GM08714 (cell line): ENCODE measurements around the gene ARID1B.

Experiments used
- H3K4me3 ChIP-seq: fragments of 200-500 bp; sonication (Bioruptor generic); 2 replicates; pipeline ENCODE4 v1.5.1; 2014; ENCODE audit warnings: mild to moderate bottlenecking, low read length, inconsistent platforms
- ZNF274 ChIP-seq: IDR thresholded peaks from 2 replicates; pipeline ENCODE4 v1.6.1; 2012; ENCODE audit warnings: mild to moderate bottlenecking, low read depth, low read length

The ARID1B gene

DNA sequence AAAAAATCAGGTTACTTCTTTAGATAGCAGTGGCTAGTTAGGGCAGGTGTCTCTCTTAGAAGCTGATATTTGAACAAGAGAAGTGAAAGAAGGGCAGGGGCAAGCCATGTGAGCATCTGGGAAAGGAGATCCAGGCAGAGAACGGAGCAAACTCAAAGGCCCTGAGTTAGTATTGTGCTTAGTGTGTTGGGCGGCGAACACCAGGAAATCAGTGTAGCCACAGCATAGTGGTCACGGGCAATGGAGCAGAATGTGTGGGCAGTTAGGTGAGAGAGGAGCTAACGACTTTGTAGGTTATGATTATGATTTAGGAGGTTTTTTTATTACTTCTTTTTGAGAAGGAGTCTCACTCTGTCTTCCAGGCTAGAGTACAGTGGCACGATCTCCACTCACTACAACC lies 316.9 kb downstream of the ARID1B start:
- no peak for TF ChIP-seq ZNF274

DNA sequence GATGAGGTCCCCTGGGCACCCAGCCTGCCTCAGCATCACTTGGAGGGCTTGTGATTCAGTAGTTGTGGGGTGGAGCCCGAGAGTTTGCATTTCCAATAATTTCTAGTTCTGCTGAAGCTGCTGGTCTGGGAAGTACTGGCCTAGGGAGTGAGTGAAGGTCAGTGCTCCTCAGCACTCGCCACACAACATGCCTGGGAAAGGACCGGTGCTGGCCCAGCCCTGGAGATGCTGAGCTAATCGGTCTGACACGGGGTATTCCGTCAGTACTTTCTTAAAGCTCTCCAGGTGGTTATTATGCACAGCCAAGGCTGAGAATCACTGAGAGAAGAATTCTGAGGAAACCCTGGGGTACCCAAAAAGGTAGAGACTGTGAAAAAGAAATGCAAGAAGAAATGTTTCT lies 317.9 kb downstream of the ARID1B start:
- no peak for TF ChIP-seq ZNF274
- no peak overlapping the region for H3K4me3 ChIP-seq

More for the DNA sequence above, 316.9 kb downstream of the ARID1B start:
- H3K4me3 ChIP-seq = no peak overlapping the region

DNA sequence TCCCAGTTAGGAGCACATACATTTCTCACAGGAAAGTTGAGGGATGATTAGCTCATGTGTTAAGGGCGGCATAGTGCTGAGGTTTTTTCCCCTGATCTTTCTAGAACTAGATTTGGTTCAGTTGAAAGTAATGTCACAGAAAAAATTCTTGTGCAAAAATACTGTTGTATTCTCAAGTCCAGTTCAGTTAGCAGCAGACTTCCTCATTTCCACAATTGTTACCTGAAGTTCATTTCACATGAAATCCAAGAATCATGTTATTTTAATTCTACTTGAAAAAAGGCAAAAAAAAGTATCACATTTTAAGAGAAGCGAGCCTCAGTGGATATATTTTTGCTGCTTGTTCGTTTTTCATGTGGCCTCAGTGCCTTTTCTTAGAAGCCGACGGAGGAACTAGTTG lies 318.4 kb downstream of the ARID1B start:
- H3K4me3 ChIP-seq = no peak overlapping the region
- TF ChIP-seq ZNF274 = no peak

DNA sequence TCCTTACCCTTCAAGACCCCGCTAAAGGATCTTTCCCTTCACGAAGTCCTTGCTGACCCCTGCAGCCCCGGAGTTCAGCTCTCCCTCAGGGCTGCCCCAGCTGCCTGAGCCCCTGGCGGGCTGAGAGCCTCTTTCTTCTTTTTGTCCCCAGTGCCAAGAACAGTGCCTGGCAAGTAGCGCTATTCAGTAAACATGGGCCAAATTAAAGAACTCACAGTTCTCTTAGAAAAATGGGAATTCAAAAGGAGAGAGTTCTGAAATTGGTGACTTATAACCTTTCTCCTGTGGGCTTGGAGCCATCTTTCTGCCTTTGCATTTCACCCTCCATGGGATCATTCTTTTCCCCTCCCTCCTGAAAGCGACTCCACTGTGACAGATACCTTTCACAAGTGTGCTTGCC lies 318.9 kb downstream of the ARID1B start:
- no peak overlapping the region for H3K4me3 ChIP-seq

DNA sequence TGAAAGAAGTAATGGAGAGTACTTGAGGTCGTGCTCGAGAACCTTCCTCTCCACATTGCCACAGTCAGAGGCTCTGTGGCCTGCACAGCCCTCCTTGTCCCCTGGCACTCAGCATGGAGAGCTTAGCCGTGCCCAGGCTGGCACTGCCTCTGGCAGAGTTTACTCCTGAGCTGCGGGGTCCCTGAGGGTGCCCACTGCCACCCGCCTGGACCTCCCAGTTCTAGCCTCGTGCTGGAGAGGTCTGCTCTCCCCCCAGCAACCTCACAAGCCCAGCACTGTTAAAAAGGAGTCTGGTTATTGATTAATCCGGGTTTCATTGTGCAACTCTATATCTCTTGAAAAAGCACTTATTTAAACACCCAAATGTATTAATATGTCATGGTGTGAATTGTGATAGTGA lies 319.3 kb downstream of the ARID1B start:
- no peak for TF ChIP-seq ZNF274
- H3K4me3 ChIP-seq = no peak overlapping the region

More for the DNA sequence above, 318.9 kb downstream of the ARID1B start:
- no peak for TF ChIP-seq ZNF274

DNA sequence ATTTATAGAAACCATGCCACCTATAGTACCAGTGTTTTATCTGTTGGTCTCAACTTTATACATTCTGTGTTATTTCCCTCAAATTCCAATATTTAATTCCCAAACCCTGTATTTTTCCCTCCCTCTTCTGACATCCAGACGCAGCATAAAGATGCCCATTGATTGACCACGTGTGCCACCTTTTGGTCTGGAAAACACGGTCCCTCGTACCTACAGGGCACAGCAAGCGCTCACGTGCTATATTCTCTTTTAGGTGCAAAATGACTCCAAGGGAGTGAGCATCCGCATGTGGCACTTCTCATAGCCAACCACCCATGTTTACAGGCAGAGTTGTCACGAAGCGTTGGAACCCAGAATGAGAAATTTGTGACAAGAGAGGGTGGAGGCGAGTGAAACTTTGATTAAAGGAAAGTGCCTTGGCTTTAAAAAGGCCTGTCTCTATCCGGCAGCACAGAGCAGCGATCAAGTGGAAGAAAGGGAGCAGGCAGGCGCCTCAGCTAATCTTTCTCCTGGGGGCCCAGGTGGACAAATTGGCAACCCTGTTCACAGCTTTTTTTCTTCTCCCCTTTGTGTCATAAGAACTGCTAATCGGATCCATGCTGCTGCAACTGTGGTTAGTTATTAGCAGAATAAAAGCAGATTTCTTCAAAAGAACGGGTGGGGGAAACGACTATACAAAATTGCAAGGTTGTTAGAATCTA lies 320.2 kb downstream of the ARID1B start:
- no peak for TF ChIP-seq ZNF274
- H3K4me3 ChIP-seq = no peak overlapping the region

DNA sequence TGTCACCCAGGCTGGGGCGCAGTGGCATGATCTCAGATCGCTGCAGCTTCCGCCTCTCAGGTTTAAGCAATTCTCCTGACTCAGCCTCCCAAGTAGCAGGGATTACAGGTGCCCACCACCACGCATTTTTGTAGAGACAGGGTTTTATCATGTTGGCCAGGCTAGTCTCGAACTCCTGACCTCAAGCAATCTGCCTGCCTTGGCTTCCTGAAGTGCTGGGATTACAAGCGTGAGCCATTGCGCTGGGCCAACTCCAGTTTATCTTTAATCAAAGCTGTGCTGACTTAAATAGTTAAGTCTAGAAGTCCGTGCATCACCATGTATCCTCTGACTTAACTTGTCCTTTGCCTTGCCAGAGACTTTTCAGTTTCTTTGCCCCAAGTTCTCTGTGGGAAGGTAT lies 321.8 kb downstream of the ARID1B start:
- no peak overlapping the region for H3K4me3 ChIP-seq
- TF ChIP-seq ZNF274 = no peak

DNA sequence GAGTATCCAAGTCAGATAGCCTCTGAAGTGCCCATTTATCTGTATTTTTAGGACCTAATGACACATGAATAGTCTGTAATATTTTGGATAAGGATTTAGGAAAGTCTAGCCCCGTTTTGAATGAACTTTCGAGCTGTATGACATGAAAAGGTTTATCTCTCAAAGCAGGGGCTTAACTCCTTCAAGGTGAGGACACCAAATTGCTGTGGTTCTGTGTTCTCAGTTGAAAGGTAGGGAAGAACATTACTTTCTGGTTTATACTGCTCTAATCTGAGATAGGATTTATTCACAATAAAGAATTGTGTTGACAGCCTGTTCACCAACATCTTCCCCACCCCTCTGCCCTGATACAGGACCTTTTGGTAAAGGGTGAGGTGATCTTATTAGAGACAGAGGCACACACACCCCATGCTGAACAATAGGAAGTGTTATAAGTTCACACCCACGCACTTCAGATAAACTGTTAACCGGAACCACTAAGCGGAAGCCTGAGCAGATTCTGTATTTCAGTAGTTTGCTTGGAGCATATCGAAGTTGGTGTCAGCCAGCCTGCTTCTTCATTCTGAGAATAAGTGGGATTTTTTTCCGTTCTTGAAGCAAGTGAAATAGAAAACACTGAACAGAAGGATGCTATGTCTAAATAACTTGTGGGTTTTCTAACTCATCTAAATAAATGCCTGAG lies 322.9 kb downstream of the ARID1B start:
- H3K4me3 ChIP-seq = no peak overlapping the region
- no peak for TF ChIP-seq ZNF274

DNA sequence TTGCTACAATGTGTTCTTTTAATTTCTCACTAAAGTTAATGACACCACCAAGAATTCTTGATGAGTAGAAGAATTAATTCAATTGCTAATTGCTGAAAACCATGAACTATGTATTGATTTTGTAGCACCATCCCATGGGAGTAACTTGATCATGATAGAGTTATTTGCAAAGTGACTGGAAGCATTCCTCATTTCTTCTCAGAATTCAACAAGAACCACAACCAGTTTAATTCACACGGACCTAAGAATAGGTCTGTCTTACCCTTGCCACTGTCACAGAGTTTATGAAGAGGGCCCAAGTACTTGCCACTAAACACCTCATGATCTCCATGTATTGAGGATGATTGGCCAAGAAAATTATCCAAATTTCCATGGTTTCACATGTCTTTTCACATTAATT lies 324.0 kb downstream of the ARID1B start:
- H3K4me3 ChIP-seq = no peak overlapping the region
- no peak for TF ChIP-seq ZNF274

DNA sequence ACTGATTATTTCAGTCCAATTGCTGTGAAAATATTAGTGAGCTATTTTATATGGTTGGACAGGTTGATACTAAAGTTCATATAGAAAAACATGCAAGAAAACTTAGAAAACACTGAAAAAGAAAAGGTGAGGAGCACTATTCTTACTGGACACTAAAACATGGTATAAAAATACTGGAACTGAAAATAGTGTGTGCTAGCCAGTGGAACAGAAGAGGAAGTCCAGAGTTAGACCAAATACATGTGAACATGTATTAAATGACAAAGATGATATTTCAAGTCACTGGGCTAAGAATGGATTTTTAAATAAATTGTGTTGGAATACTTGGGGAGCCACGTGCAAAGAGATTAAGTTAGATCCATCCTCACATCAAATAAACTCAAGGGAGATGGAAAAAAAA lies 327.6 kb downstream of the ARID1B start:
- no peak for TF ChIP-seq ZNF274
- H3K4me3 ChIP-seq = no peak overlapping the region

DNA sequence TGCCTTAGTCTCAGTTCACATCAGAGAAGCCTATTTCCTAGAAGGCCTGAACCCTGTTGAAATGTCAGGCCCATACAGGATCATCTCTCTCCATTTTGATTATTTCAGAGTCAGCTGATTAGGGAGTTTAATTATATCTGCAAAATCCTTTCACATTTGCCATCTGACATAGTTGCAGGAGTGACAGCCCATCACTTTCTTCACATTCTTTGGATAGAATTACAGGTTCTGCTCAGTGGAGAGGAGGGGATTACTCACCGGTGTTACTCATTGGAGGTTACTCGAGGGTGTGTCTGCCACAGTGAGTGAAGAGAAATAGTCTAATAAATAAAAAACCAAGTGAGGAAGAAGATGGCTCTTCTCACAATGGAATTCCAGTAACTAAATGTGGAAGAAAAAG lies 329.3 kb downstream of the ARID1B start:
- H3K4me3 ChIP-seq = no peak overlapping the region
- TF ChIP-seq ZNF274 = no peak

DNA sequence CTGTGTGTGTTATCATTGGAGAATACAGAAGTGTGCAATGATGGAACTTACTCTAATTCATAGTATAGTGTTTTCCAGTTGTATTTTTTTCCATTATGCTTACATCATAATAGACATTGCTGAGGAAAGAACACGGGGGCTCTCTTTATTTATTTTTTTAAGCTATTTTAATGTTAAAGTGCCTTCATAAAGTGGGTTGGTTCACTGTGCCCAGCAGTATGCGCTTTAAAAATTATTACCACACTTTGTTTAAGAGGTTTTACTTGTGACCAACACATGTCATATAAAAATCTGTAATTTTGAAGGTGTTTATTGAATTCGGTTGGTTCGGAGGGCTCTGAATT lies 330.4 kb downstream of the ARID1B start:
- no peak for TF ChIP-seq ZNF274
- H3K4me3 ChIP-seq = no peak overlapping the region

DNA sequence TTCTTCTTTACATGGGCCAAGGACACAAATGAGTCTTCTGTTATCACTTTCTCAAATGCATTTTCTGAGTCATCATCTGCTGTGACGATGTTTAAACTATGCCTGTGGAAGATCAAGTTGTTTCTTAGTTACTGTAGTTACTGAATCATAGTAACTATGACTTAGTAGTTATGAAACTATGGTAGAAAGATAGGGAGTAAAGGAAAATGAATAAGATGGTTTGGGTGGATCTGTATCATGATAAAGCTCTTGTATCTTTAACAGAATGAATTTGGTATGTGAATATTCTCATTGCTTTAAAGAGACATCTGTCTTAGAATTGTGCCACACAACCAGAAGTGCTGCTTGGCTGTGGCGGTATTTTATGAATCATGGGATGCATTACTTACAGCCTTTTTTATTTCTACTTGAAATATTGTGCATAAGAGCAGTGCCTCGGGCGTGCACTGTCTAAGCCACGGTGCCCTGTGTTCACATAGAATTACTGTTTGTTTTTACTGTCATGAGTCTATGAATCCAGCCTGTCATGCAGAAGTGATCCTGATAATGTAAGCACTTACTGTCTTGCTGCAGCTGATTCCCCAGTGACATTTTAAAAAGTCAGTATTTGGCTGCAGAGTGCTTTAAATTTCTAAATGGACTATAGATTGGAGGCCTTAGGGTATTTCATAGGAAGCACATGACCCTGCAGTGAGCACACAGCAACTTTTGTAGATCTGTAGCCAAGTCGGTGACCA lies 330.9 kb downstream of the ARID1B start:
- TF ChIP-seq ZNF274 = no peak
- H3K4me3 ChIP-seq = no peak overlapping the region

DNA sequence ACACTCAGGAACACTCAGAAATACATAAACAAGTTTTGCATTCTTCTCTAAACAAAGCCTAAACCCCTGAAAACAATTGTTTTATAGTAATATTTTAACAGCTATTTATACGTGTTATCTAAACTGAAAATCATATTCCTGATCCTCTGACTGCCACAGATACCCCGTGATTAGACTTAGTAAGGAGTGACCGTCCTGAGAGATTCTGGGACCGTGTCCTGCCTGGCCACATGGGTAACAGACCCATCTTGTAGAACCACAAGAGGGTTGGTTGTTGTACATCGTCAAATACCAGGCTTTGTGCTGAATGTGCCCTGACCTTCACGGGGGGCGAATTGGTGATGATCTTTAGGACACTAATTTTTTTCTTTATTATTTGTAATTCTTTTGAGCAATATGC lies 331.7 kb downstream of the ARID1B start:
- H3K4me3 ChIP-seq = no peak overlapping the region
- no peak for TF ChIP-seq ZNF274

DNA sequence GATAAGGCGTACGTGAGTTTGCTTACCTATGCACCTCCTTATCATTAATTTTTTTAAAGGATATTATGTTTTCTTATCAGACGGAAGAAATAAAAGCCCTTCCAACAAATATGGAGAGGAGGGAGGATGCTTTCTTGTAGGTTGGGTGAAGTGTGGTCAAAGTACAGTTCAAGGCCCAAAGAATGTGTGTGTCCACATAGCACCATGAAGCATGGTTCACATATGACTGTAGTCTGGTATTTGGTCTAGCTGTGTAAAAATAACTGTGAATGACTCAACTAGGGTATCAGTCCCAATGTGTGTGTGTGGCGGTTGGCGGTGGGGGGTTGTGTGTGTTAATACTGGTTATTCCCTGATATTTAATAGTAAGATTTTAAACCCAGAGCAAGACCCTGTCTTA lies 333.4 kb downstream of the ARID1B start:
- no peak for TF ChIP-seq ZNF274
- no peak overlapping the region for H3K4me3 ChIP-seq
